GM23338 (cell line): Measurements from ENCODE around the gene CEP68. TPM values are rescaled to one million over a fixed set of nuclear protein-coding genes. Genes with fewer than 3 reads are reported as not detected.
A peak's percentile ranks its signal among the peaks of the same experiment; 100 is the strongest.
"Not testable (repeated sequence)": the region's sequence is repeated elsewhere in the genome, so short reads cannot be mapped to it uniquely, and the experiment has no call there.

Experiments
- ATAC-seq: fragments of 200-7000 bp; cut with Tn5 transposase; 3 replicates; pipeline ENCODE4 v1.9.1; 2020
- DNase-seq: peaks from one replicate; pipeline ENCODE4 v3.0.0-alpha.2; 2015; ENCODE audit warnings: low spot score
- H2AFZ ChIP-seq: fragments of 200-600 bp; sonication (generic); 2 replicates; pipeline ENCODE4 v1.8.0; 2016; ENCODE audit warnings: antibody characterized with exemption, mild to moderate bottlenecking, moderate library complexity
- H3F3A ChIP-seq: fragments of 200-600 bp; sonication (generic); replicated peaks from 2 replicates; pipeline ENCODE4 v1.8.0; 2017; ENCODE audit warnings: antibody characterized with exemption, mixed run types, low read depth
- H3K27ac ChIP-seq: fragments of 200-600 bp; sonication (generic); 2 replicates; pipeline ENCODE4 v1.6.1; 2016; ENCODE audit warnings: low read depth
- H3K27me3 ChIP-seq: fragments of 200-600 bp; sonication (generic); 2 replicates; pipeline ENCODE4 v1.8.0; 2016; ENCODE audit warnings: mild to moderate bottlenecking, mixed run types, moderate library complexity; ENCODE audit not compliant: insufficient read depth
- H3K36me3 ChIP-seq: fragments of 200-600 bp; sonication (generic); 2 replicates; pipeline ENCODE4 v1.8.0; 2016; ENCODE audit warnings: mild to moderate bottlenecking; ENCODE audit not compliant: insufficient read depth
- H3K4me1 ChIP-seq: fragments of 200-600 bp; sonication (generic); 2 replicates; pipeline ENCODE4 v1.8.0; 2016; ENCODE audit warnings: mild to moderate bottlenecking, moderate library complexity; ENCODE audit not compliant: insufficient read depth
- H3K4me2 ChIP-seq: fragments of 200-600 bp; sonication (generic); 2 replicates; pipeline ENCODE4 v1.7.1; 2017; ENCODE audit warnings: mixed run types
- H3K4me3 ChIP-seq: fragments of 200-600 bp; sonication (generic); 2 replicates; pipeline ENCODE4 v1.6.1; 2016; ENCODE audit warnings: mixed run types
- H3K79me2 ChIP-seq: fragments of 200-600 bp; sonication (generic); replicated peaks from 2 replicates; pipeline ENCODE4 v1.8.0; 2017; ENCODE audit warnings: mild to moderate bottlenecking; ENCODE audit not compliant: insufficient read depth
- H3K9me2 ChIP-seq: fragments of 200-600 bp; sonication (generic); 2 replicates; pipeline ENCODE4 v1.8.0; 2017; ENCODE audit not compliant: insufficient read depth
- H4K20me1 ChIP-seq: fragments of 200-600 bp; sonication (generic); replicated peaks from 2 replicates; pipeline ENCODE4 v1.8.0; 2017; ENCODE audit warnings: mild to moderate bottlenecking; ENCODE audit not compliant: insufficient read depth
- H3K27ac Mint-ChIP-seq: 2 replicates; pipeline ENCODE4 v1.8.0; 2020; ENCODE audit warnings: inconsistent platforms, mild to moderate bottlenecking, moderate library complexity, mixed read lengths
- H3K27me3 Mint-ChIP-seq: 3 replicates; pipeline ENCODE4 v1.8.0; 2022; ENCODE audit warnings: low read depth, mild to moderate bottlenecking, moderate library complexity, mixed read lengths, inconsistent platforms; ENCODE audit not compliant: insufficient read depth, poor library complexity
- H3K36me3 Mint-ChIP-seq: 3 replicates; pipeline ENCODE4 v1.8.0; 2021; ENCODE audit warnings: low read depth, mild to moderate bottlenecking, inconsistent platforms, moderate library complexity, mixed read lengths
- H3K4me1 Mint-ChIP-seq: 3 replicates; pipeline ENCODE4 v1.8.0; 2020; ENCODE audit warnings: mild to moderate bottlenecking, inconsistent platforms, mixed read lengths
- H3K4me3 Mint-ChIP-seq: 3 replicates; pipeline ENCODE4 v1.8.0; 2021; ENCODE audit warnings: moderate library complexity, mild to moderate bottlenecking, inconsistent platforms, mixed read lengths
- H3K9me3 Mint-ChIP-seq: 3 replicates; pipeline ENCODE4 v1.8.0; 2020; ENCODE audit warnings: moderate library complexity, mild to moderate bottlenecking, inconsistent platforms, mixed read lengths
- CREB1 ChIP-seq: fragments of 250-450 bp; sonication (Bioruptor Pico); IDR thresholded peaks from 2 replicates; pipeline ENCODE4 v1.5.0; 2020; ENCODE audit warnings: low read depth, mild to moderate bottlenecking, moderate library complexity
- EZH2 ChIP-seq: fragments of 200-600 bp; sonication (generic); IDR thresholded peaks from one replicate; pipeline ENCODE4 v1.8.0; 2017; ENCODE audit warnings: antibody characterized with exemption, mild to moderate bottlenecking, low read depth; ENCODE audit not compliant: unreplicated experiment
- EZH2phosphoT487 ChIP-seq: fragments of 200-600 bp; sonication (generic); IDR thresholded peaks from one replicate; pipeline ENCODE4 v1.8.1; 2018; ENCODE audit warnings: antibody characterized with exemption; ENCODE audit not compliant: unreplicated experiment
- JUNB ChIP-seq: IDR thresholded peaks from one replicate; pipeline ENCODE4 v1.6.1; 2016; ENCODE audit warnings: antibody characterized with exemption; ENCODE audit not compliant: unreplicated experiment
- NANOG ChIP-seq: IDR thresholded peaks from 2 replicates; pipeline ENCODE4 v1.6.1; 2016; ENCODE audit warnings: antibody characterized with exemption, borderline replicate concordance
- ZNF114 ChIP-seq: fragments of 250-450 bp; sonication (Bioruptor Pico); IDR thresholded peaks from 2 replicates; pipeline ENCODE4 v1.5.0; 2020; ENCODE audit warnings: mild to moderate bottlenecking, moderate library complexity
- ZNF331 ChIP-seq: fragments of 250-450 bp; sonication (Bioruptor Pico); IDR thresholded peaks from 2 replicates; pipeline ENCODE4 v1.5.0; 2020; ENCODE audit warnings: low read depth, mild to moderate bottlenecking, moderate library complexity
- polyA plus RNA-seq: library from polyadenylated mRNA; unstranded; fragments of >200 nt; fragmentation: Nextera tagmentation; extraction: Ambion mirVana; gene quantifications from 2 replicates; pipeline ENCODE4 v1.2.1, GENCODE V29; 2016
- total RNA-seq: library from RNA; depleted of rRNA; stranded (reverse); fragments of >200 nt; shearing (Covaris generic); gene quantifications from 2 replicates; pipeline ENCODE4 v1.2.3, GENCODE V29; 2014
- TF ChIP-seq, protein P1 (sequence below), 2 experiments: fragments of 200-600 bp in 1 of 2; sonication (generic) in 1 of 2; conservative IDR thresholded peaks; 2 replicates each; pipeline versions ENCODE4 v1.5.1 to v1.6.1; 2016 to 2017; ENCODE audit warnings: antibody characterized with exemption in 2 of 2, low read depth in 2 of 2, mild to moderate bottlenecking in 2 of 2, moderate library complexity in 1 of 2
- TF ChIP-seq, protein P2 (sequence below): IDR thresholded peaks from 2 replicates; pipeline ENCODE4 v1.6.1; 2016; ENCODE audit warnings: antibody characterized with exemption

The CEP68 gene
- total and polyA plus RNA-seq, 2 experiments from 2014 or later, result 13.0 to 24.4 TPM

DNA sequence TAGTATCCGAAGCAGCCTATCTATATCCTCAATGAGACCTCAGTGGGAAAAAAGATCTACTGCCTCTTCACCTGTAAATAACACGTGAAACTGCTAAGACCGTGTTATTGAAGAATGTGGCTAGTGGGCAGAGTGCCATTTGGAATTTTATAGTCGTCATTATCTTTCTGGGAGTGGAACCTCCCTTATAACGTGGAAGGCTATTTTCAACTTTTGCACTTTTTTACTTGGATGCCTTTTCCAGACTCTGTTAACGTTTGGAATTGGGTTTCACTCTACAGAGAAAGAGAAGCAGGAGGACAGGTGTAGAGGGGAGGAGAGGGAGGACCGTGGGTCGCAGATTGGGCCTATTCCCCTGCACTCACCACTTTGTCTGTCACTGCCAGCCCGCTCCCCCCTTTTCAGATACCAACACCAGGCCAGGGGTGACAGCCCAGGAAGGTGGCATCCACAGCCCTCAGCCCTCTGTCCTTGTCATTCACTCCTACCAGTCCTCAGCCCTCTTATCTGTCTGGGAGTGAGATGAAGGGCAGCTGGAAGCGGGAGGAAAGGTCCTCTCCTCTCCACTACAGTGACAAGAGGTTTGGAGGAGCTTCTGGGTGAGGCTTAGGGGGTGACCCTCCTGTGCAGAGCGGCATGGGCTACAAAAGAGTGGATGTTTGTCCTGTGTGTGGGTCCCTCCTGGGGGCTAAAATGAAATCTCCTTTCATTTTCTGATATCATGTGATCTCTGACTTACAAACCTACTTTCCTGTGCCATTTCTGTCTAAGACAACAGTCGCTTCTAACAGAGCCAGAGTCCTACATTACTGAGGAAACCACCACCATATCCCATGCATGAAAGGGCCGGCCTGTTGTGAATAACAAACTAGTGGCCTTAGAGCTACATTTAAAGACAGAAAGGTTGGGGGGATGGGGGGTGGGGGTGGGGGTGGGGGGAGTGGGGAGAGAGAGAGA lies 23.9 kb upstream of the CEP68 start:
- Mint-ChIP-seq H3K9me3 (no peaks in the 10 kb centered on the region), H3K27ac (no peak overlapping the region), H3K27me3 (no peaks in the 10 kb centered on the region), H3K4me1 (peaks cover 35% of the 10 kb centered on the region), H3K4me3 (peak overlapping the region; percentile 48), H3K36me3 (peaks cover 10% of the 10 kb centered on the region)
- no peak for TF ChIP-seq ZNF331 (CRISPR knock-in tag)
- no peak for TF ChIP-seq EZH2
- TF ChIP-seq ZNF114 (CRISPR knock-in tag), result no peak
- TF ChIP-seq JUNB, result no peak
- no peak for TF ChIP-seq CREB1 (CRISPR knock-in tag)
- TF ChIP-seq EZH2phosphoT487, result no peak
- no peak for TF ChIP-seq NANOG
- TF ChIP-seq, protein P1, sequence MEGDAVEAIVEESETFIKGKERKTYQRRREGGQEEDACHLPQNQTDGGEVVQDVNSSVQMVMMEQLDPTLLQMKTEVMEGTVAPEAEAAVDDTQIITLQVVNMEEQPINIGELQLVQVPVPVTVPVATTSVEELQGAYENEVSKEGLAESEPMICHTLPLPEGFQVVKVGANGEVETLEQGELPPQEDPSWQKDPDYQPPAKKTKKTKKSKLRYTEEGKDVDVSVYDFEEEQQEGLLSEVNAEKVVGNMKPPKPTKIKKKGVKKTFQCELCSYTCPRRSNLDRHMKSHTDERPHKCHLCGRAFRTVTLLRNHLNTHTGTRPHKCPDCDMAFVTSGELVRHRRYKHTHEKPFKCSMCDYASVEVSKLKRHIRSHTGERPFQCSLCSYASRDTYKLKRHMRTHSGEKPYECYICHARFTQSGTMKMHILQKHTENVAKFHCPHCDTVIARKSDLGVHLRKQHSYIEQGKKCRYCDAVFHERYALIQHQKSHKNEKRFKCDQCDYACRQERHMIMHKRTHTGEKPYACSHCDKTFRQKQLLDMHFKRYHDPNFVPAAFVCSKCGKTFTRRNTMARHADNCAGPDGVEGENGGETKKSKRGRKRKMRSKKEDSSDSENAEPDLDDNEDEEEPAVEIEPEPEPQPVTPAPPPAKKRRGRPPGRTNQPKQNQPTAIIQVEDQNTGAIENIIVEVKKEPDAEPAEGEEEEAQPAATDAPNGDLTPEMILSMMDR (conservative IDR thresholded peaks at IDR 0.05; ENCODE audit: low read depth in 2 of 2), result no peak
- Histone ChIP-seq H3K36me3 (no peaks in the 10 kb centered on the region), H3K27me3 (no peaks in the 10 kb centered on the region), H3K9me2 (no peaks in the 10 kb centered on the region), H4K20me1 (0 out of 2 replicates have a peak, but pooled peaks cover 6% of the 10 kb centered on the region), H3K4me1 (peaks cover 34% of the 10 kb centered on the region), H2AFZ (no peak overlapping the region), H3K79me2 (no peaks in the 10 kb centered on the region), H3K27ac (peak overlapping the region; percentile 57), H3F3A (peaks cover 7% of the 10 kb centered on the region), H3K4me2 (peak overlapping the region; percentile 65), H3K4me3 (peak overlapping the region; percentile 20)
- ATAC-seq, result peak; percentile 11; the same call in 1 of the 3 replicates
- DNase-seq, result no peak

DNA sequence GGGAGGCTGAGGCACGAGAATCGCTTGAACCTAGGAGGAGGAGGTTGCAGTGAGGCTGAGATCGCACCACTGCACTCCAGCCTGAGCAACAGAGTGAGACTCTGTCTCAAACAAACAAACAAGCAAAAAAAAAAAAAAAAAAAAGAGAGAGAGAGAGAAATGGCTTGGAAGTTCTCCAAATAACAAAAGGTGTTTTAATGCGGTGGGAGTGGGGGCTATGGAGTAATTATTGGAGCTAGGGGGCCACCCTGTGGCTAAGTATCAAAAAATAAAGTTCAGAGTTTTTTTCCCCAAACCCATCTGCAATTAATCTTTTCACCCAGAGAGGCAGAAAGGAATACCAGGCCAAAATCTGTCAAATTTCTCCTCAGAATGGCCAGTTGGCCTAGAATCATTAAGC lies 23.0 kb upstream of the CEP68 start:
- peaks cover 19% of the 10 kb centered on the region for H3K36me3 Mint-ChIP-seq
- Histone ChIP-seq H3K9me2 (no peaks in the 10 kb centered on the region), H3K4me1 (peaks cover 34% of the 10 kb centered on the region), H3F3A (peaks cover 7% of the 10 kb centered on the region), H3K27ac (no peak overlapping the region), H4K20me1 (0 out of 2 replicates have a peak, but pooled peaks cover 6% of the 10 kb centered on the region), H3K36me3 (no peaks in the 10 kb centered on the region), H2AFZ (no peak overlapping the region), H3K4me2 (no peak overlapping the region), H3K4me3 (no peak overlapping the region), H3K79me2 (no peaks in the 10 kb centered on the region), H3K27me3 (no peaks in the 10 kb centered on the region)
- no peak overlapping the region for H3K4me3 Mint-ChIP-seq
- H3K9me3 Mint-ChIP-seq, result no peaks in the 10 kb centered on the region
- peaks cover 42% of the 10 kb centered on the region for H3K4me1 Mint-ChIP-seq
- TF ChIP-seq, protein P2, sequence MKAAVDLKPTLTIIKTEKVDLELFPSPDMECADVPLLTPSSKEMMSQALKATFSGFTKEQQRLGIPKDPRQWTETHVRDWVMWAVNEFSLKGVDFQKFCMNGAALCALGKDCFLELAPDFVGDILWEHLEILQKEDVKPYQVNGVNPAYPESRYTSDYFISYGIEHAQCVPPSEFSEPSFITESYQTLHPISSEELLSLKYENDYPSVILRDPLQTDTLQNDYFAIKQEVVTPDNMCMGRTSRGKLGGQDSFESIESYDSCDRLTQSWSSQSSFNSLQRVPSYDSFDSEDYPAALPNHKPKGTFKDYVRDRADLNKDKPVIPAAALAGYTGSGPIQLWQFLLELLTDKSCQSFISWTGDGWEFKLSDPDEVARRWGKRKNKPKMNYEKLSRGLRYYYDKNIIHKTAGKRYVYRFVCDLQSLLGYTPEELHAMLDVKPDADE, result no peak
- TF ChIP-seq, protein P1 (conservative IDR thresholded peaks at IDR 0.05; ENCODE audit: low read depth in 2 of 2), result peak; percentile 38 to 41; a peak in 3 of 4 replicates
- H3K27me3 Mint-ChIP-seq, result no peaks in the 10 kb centered on the region
- no peak overlapping the region for H3K27ac Mint-ChIP-seq
- ATAC-seq, result no peak
- no peak for DNase-seq

DNA sequence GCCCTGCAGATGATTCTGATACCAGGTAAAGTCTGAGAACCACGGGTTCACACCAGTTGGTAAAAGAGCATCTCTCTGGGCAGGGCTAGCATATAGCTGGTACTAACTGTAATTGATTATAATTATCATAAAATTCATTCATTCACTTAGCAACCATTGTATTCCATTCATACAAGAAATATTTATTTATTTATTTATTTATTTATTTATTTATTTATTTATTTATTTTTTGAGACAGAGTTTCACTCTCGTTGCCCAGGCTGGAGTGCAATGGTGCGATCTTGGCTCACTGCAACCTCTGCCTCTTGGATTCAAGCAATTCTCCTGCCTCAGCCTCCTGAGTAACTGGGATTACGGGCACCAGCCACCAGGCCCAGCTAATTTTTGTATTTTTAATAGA lies 22.5 kb upstream of the CEP68 start:
- peaks cover 34% of the 10 kb centered on the region for H3K4me1 ChIP-seq
- not testable (repeated sequence) for H3K9me3 Mint-ChIP-seq, H2AFZ ChIP-seq, H3K36me3 ChIP-seq, H3K27ac Mint-ChIP-seq, H3K4me3 Mint-ChIP-seq, H3K27ac ChIP-seq, ATAC-seq, H3K27me3 ChIP-seq, H3F3A ChIP-seq, DNase-seq, H3K27me3 Mint-ChIP-seq, H3K9me2 ChIP-seq, H3K79me2 ChIP-seq, H3K4me2 ChIP-seq, H4K20me1 ChIP-seq, H3K4me3 ChIP-seq
- H3K4me1 Mint-ChIP-seq, result peaks cover 42% of the 10 kb centered on the region
- H3K36me3 Mint-ChIP-seq, result peaks cover 24% of the 10 kb centered on the region
